Measurements from ENCODE around the gene EXOC1. TPM values are rescaled to one million over a fixed set of nuclear protein-coding genes. Genes with fewer than 3 reads are reported as not detected.
"Not testable (repeated sequence)": the region's sequence is repeated elsewhere in the genome, so short reads cannot be mapped to it uniquely, and the experiment has no call there.

Gene EXOC1
- polyA plus RNA-seq, 1 experiment = 11.6 TPM

GRCh38 chr4:55932511-55932910 lies 79.1 kb downstream of the EXOC1 start:
- Histone ChIP-seq H3K36me3 (ENCODE audit: control insufficient read depth, insufficient read depth, low read length) (no peaks in the 10 kb centered on the region), H3K27me3 (ENCODE audit: control insufficient read depth, insufficient read depth, low read length) (no peaks in the 10 kb centered on the region), H3K4me3 (ENCODE audit: low read depth, low read length) (no peak overlapping the region)
- DNase-seq (ENCODE audit: low read depth) = no peak
- CTCF ChIA-PET = interaction anchor here (1.1 to 4.7 kb wide), 3 partner anchors 11 to 53 kb away, joined by 3 to 32 read pairs (median 3); partner anchors contain the start of gene CEP135
- POLR2A ChIA-PET = interaction anchor here (0.6 kb wide), 1 partner anchor 16 kb away, joined by 3 read pairs; the partner anchor contains the start of gene CEP135
- no peak for TF ChIP-seq CTCF (IDR thresholded peaks at IDR 0.05; ENCODE audit: insufficient read depth, low read depth, low read length)

GRCh38 chr4:55933611-55934010 lies 80.2 kb downstream of the EXOC1 start:
- POLR2A ChIA-PET = no interaction called here

GRCh38 chr4:55935907-55936306 lies 82.5 kb downstream of the EXOC1 start:
- CTCF ChIA-PET = interaction anchor here (2.0 kb wide), 1 partner anchor 12 kb away, joined by 7 read pairs; the partner anchor contains the start of gene CEP135
- POLR2A ChIA-PET; DNase-seq (ENCODE audit: low read depth); H3K27me3 ChIP-seq (ENCODE audit: control insufficient read depth, insufficient read depth, low read length); H3K4me3 ChIP-seq (ENCODE audit: low read depth, low read length); H3K36me3 ChIP-seq (ENCODE audit: control insufficient read depth, insufficient read depth, low read length): not testable (repeated sequence)

More at GRCh38 chr4:55933611-55934010, 80.2 kb downstream of the EXOC1 start:
- no peaks in the 10 kb centered on the region for H3K36me3 ChIP-seq (ENCODE audit: control insufficient read depth, insufficient read depth, low read length)
- H3K4me3 ChIP-seq (ENCODE audit: low read depth, low read length) = no peak overlapping the region
- CTCF ChIA-PET = interaction anchor here (0.7 to 4.7 kb wide), 2 partner anchors 15 to 22 kb away, joined by 3 to 32 read pairs; partner anchors contain the start of gene CEP135
- no peaks in the 10 kb centered on the region for H3K27me3 ChIP-seq (ENCODE audit: control insufficient read depth, insufficient read depth, low read length)
- no peak for TF ChIP-seq CTCF (IDR thresholded peaks at IDR 0.05; ENCODE audit: insufficient read depth, low read depth, low read length)
- DNase-seq (ENCODE audit: low read depth) = no peak

- no peaks in the 10 kb centered on the region for H3K27me3 ChIP-seq (ENCODE audit: control insufficient read depth, insufficient read depth, low read length)
- ChIA-PET POLR2A (no interaction called here), CTCF (no interaction called here)
- H3K4me3 ChIP-seq (ENCODE audit: low read depth, low read length) = no peak overlapping the region
- DNase-seq (ENCODE audit: low read depth) = no peak
- no peak for TF ChIP-seq CTCF (IDR thresholded peaks at IDR 0.05; ENCODE audit: insufficient read depth, low read depth, low read length)
- H3K36me3 ChIP-seq (ENCODE audit: control insufficient read depth, insufficient read depth, low read length) = no peaks in the 10 kb centered on the region
Observed at GRCh38 chr4:55938481-55938880, 85.0 kb downstream of the EXOC1 start.

DNA sequence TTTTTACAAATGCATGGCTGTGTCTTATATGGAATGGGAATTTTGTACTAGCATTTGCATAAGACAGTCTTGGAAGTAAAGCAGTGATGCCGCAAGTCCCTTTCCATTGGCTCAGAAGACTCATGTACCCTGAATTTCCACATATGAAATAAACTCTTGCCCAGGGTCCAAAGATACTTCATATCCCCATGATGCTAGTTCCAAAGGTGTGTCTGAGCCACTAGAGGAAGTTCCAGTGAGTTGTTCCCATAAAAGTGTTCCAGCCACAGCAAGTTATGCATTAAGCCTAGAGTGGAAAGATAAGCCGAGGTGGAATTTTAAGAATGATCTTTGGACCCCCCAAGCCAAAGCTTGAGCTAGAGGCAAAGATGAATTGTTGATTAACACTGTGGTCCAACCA lies 86.0 kb downstream of the EXOC1 start:
- POLR2A ChIA-PET = no interaction called here

More for the DNA sequence above, 86.0 kb downstream of the EXOC1 start:
- no peak for DNase-seq (ENCODE audit: low read depth)
- Histone ChIP-seq H3K27me3 (ENCODE audit: control insufficient read depth, insufficient read depth, low read length) (no peaks in the 10 kb centered on the region), H3K4me3 (ENCODE audit: low read depth, low read length) (no peak overlapping the region), H3K36me3 (ENCODE audit: control insufficient read depth, insufficient read depth, low read length) (no peaks in the 10 kb centered on the region)
- CTCF ChIA-PET = no interaction called here
- TF ChIP-seq CTCF (IDR thresholded peaks at IDR 0.05; ENCODE audit: insufficient read depth, low read depth, low read length) = no peak

Measured in BJ (cell line).